MM.1S (cell line): ENCODE results near the gene LRRC28.

Experiments
- EZH2 ChIP-seq: fragments of 300-600 bp; sonication (generic); optimal IDR thresholded peaks from 2 replicates; pipeline ENCODE3; 2017; ENCODE audit warnings: low read depth, mild to moderate bottlenecking, antibody characterized with exemption, low read length, mixed read lengths
- EZH2phosphoT487 ChIP-seq: fragments of 300-600 bp; sonication (generic); IDR thresholded peaks from 2 replicates; pipeline ENCODE4 v1.6.1; 2018; ENCODE audit warnings: antibody characterized with exemption, low read length
- TF ChIP-seq, protein P1 (sequence below): fragments of 300-600 bp; sonication (generic); IDR thresholded peaks from 2 replicates; pipeline ENCODE4 v1.5.1; 2016; ENCODE audit warnings: antibody characterized with exemption, low read length, mixed read lengths

- TF ChIP-seq, protein P1, sequence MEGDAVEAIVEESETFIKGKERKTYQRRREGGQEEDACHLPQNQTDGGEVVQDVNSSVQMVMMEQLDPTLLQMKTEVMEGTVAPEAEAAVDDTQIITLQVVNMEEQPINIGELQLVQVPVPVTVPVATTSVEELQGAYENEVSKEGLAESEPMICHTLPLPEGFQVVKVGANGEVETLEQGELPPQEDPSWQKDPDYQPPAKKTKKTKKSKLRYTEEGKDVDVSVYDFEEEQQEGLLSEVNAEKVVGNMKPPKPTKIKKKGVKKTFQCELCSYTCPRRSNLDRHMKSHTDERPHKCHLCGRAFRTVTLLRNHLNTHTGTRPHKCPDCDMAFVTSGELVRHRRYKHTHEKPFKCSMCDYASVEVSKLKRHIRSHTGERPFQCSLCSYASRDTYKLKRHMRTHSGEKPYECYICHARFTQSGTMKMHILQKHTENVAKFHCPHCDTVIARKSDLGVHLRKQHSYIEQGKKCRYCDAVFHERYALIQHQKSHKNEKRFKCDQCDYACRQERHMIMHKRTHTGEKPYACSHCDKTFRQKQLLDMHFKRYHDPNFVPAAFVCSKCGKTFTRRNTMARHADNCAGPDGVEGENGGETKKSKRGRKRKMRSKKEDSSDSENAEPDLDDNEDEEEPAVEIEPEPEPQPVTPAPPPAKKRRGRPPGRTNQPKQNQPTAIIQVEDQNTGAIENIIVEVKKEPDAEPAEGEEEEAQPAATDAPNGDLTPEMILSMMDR, result no peak
- TF ChIP-seq EZH2, result no peak
- TF ChIP-seq EZH2phosphoT487, result no peak
Measured at GRCh38 chr15:99409560-99409959, 158.3 kb downstream of the LRRC28 start.
